K562 (cell line): ENCODE data around the gene TUBB1. TPM values are rescaled to one million over a fixed set of nuclear protein-coding genes. Genes with fewer than 3 reads are reported as not detected.

ENCODE experiments used
- ATAC-seq: fragments of 200-7000 bp; cut with Tn5 transposase; 3 replicates; pipeline ENCODE4 v1.9.1; 2020; ENCODE audit warnings: moderate library complexity
- BruUV-seq: library from RNA; stranded (reverse); fragments of 400-500 nt; replicated peaks from 2 replicates; lab custom pipeline; 2021; lab: Mats Ljungman, UMichigan
- CTCF ChIA-PET: fragments of 300-600 bp; formaldehyde crosslinking; extraction: SDS; loops from one replicate; lab custom pipeline; 2021; ENCODE audit warnings: low intra/inter-chr PET ratio; lab: Yijun Ruan, JAX
- POLR2A ChIA-PET: fragments of 300-600, 350-650 bp; sonication (Branson Sonifier 250); formaldehyde crosslinking; extraction: SDS; loops from one replicate; lab custom pipeline; 2021; ENCODE audit warnings: antibody characterized with exemption, inconsistent platforms; lab: Yijun Ruan, JAX
- DNase-seq, 4 experiments: peaks; one replicate each; pipeline versions ENCODE4 v3.0.0 to v3.0.0-alpha.2; 2011 to 2018; ENCODE audit warnings: low spot score in 3 of 4, mixed read lengths in 3 of 4; ENCODE audit errors: extremely low read depth in 1 of 4
- FAIRE-seq: peaks from 2 replicates; lab custom pipeline; 2011; peaks lifted over from hg19 to GRCh38; lab: Jason Lieb, UNC
- H2AFZ ChIP-seq: 2 replicates; pipeline ENCODE4 v1.6.0; 2011; ENCODE audit warnings: low read depth, low read length, control low read depth, inconsistent platforms
- H3K27ac ChIP-seq: fragments of 200-600 bp; 3 replicates; pipeline ENCODE4 v1.8.0; 2011; ENCODE audit warnings: low read depth, mild to moderate bottlenecking, control low read depth, inconsistent platforms, low read length, moderate library complexity, mixed read lengths; ENCODE audit errors: extremely low read depth
- H3K27me3 ChIP-seq, 2 experiments: fragments of 300-600 bp in 1 of 2; 2 replicates in 1 of 2; 3 replicates in 1 of 2; pipeline versions ENCODE4 v1.6.0 to v1.8.0; 2011; ENCODE audit warnings: inconsistent platforms in 2 of 2, low read length in 2 of 2, mild to moderate bottlenecking in 1 of 2, mixed read lengths in 1 of 2, moderate library complexity in 1 of 2; ENCODE audit not compliant: control insufficient read depth in 2 of 2, insufficient read depth in 2 of 2
- H3K36me3 ChIP-seq: fragments of 300-600 bp; 3 replicates; pipeline ENCODE4 v1.8.0; 2011; ENCODE audit warnings: mild to moderate bottlenecking, low read length, inconsistent platforms; ENCODE audit not compliant: control insufficient read depth, insufficient read depth
- H3K4me1 ChIP-seq, 2 experiments: fragments of 200-600 bp in 1 of 2; replicated peaks in 1 of 2; 2 replicates in 1 of 2; 3 replicates in 1 of 2; pipeline versions ENCODE4 v1.5.1 to v1.8.0; 2011; ENCODE audit warnings: inconsistent platforms in 2 of 2, low read length in 2 of 2, mild to moderate bottlenecking in 1 of 2, mixed read lengths in 1 of 2, moderate library complexity in 1 of 2; ENCODE audit not compliant: control insufficient read depth in 2 of 2, insufficient read depth in 2 of 2
- H3K4me2 ChIP-seq: 2 replicates; pipeline ENCODE4 v1.6.1; 2011; ENCODE audit warnings: low read length, control low read depth, inconsistent platforms, mixed read lengths; ENCODE audit not compliant: insufficient read depth
- H3K4me3 ChIP-seq: fragments of 200-600 bp; sonication (generic), shearing (Covaris generic); 2 replicates; pipeline ENCODE4 v1.5.1; 2016; ENCODE audit warnings: control low read depth, inconsistent platforms
- H3K79me2 ChIP-seq: fragments of 200-600 bp; 3 replicates; pipeline ENCODE4 v1.8.0; 2011; ENCODE audit warnings: low read length, inconsistent platforms; ENCODE audit not compliant: control insufficient read depth, insufficient read depth
- H3K9ac ChIP-seq, 2 experiments: 2 replicates each; pipeline versions ENCODE4 v1.6.0 to v1.6.1; 2011; ENCODE audit warnings: low read depth in 2 of 2, low read length in 2 of 2, control low read depth in 1 of 2, inconsistent platforms in 1 of 2, mild to moderate bottlenecking in 1 of 2, mixed read lengths in 1 of 2; ENCODE audit not compliant: insufficient read depth in 1 of 2
- H3K9me1 ChIP-seq: one replicate; pipeline ENCODE4 v1.6.0; 2011; ENCODE audit warnings: inconsistent platforms, mild to moderate bottlenecking, low read length, moderate library complexity; ENCODE audit not compliant: control insufficient read depth, insufficient read depth
- H3K9me3 ChIP-seq: replicated peaks from 2 replicates; pipeline ENCODE4 v1.5.1; 2011; ENCODE audit warnings: low read depth, low read length, inconsistent platforms; ENCODE audit not compliant: control insufficient read depth, insufficient read depth
- H4K20me1 ChIP-seq: replicated peaks from 2 replicates; pipeline ENCODE4 v1.6.1; 2011; ENCODE audit warnings: low read length, inconsistent platforms, mixed read lengths; ENCODE audit not compliant: control insufficient read depth, insufficient read depth
- BACH1 ChIP-seq: fragments of 200-800 bp; sonication (Bioruptor generic); IDR thresholded peaks from 2 replicates; pipeline ENCODE4 v1.6.1; 2016; ENCODE audit warnings: missing genetic modification characterization, missing compliant biosample characterization
- BCOR ChIP-seq: fragments of 450-650 bp; IDR thresholded peaks from 2 replicates; pipeline ENCODE4 v1.6.1; 2016
- CBX2 ChIP-seq: fragments of 200-600 bp; sonication (generic); IDR thresholded peaks from one replicate; pipeline ENCODE4 v1.6.1; 2012; ENCODE audit warnings: mild to moderate bottlenecking, low read length, inconsistent platforms; ENCODE audit not compliant: insufficient read depth, poor library complexity, severe bottlenecking
- CBX3 ChIP-seq, 2 experiments: IDR thresholded peaks; 1 replicate in 1 of 2; 2 replicates in 1 of 2; pipeline ENCODE4 v1.6.1; 2012; ENCODE audit warnings: inconsistent platforms in 2 of 2, low read length in 2 of 2, borderline replicate concordance in 1 of 2, control low read depth in 1 of 2
- RBM25 ChIP-seq: fragments of 200-400 bp; formaldehyde crosslinking; IDR thresholded peaks from 2 replicates; pipeline ENCODE4 v1.6.1; 2018; ENCODE audit warnings: low read length, low read depth, moderate library complexity; ENCODE audit not compliant: severe bottlenecking
- TOE1 ChIP-seq, 2 experiments: fragments of 450-650 bp in 1 of 2; sonication (generic) in 1 of 2; formaldehyde crosslinking in 1 of 2; IDR thresholded peaks; 2 replicates each; pipeline versions ENCODE4 v1.7.1 to v1.8.0; 2016 to 2022; ENCODE audit warnings: borderline replicate concordance in 2 of 2, mild to moderate bottlenecking in 2 of 2, antibody characterized with exemption in 1 of 2, inconsistent platforms in 1 of 2, low read depth in 1 of 2, missing genetic modification reagents in 1 of 2, moderate library complexity in 1 of 2
- ZKSCAN3 ChIP-seq: fragments of 250-450 bp; sonication (Bioruptor Pico); IDR thresholded peaks from 2 replicates; pipeline ENCODE4 v1.4.0; 2020
- ZNF431 ChIP-seq: sonication (generic); formaldehyde crosslinking; IDR thresholded peaks from 2 replicates; pipeline ENCODE4 v1.8.0; 2022; ENCODE audit warnings: mild to moderate bottlenecking, missing genetic modification reagents
- WGBS: fragments of 100-300 bp; shearing (Covaris generic); methylation state at CpG from one replicate; pipeline ENCODE4 v1.1.6; 2016; ENCODE audit warnings: low coverage, mixed read lengths; ENCODE audit not compliant: insufficient coverage; ENCODE audit errors: missing lambda C conversion rate; 5-methylcytosine and 5-hydroxymethylcytosine counted together
- in situ Hi-C: fragments of 300-500 bp; cut with MboI; formaldehyde crosslinking; loops from 4 replicates; pipeline ENCODE4 v1.15.0; 2018; ENCODE audit warnings: inconsistent platforms, mixed read lengths
- intact Hi-C: fragments of 100-400 bp; cut with micrococcal nuclease; formaldehyde crosslinking; loops from 2 replicates; pipeline ENCODE4 v1.14.2; 2022
- polyA plus RNA-seq, 8 experiments: library from polyadenylated mRNA; depleted of rRNA in 4 of 8; stranded (reverse) in 5 of 8; unstranded in 3 of 8; fragments of >200 nt; fragmentation: Nextera tagmentation in 2 of 8; fragmentation: Illumina TruSeq in 1 of 8; extraction: Ambion mirVana in 2 of 8; extraction: Trizol in 1 of 8; gene quantifications; 2 replicates each; pipeline versions ENCODE4 v1.2.1 to v1.2.3, GENCODE V29; 2011 to 2014; ENCODE audit warnings: inconsistent platforms in 1 of 8, missing spikeins in 1 of 8
- total RNA-seq, 7 experiments: library from RNA; depleted of rRNA in 6 of 7; stranded (reverse); fragments of >200 nt in 6 of 7; fragmentation: Illumina TruSeq in 2 of 7; extraction: Trizol in 2 of 7; gene quantifications; 2 replicates each; pipeline versions ENCODE4 v1.2.1 to v1.2.3, GENCODE V29; 2011 to 2021; ENCODE audit warnings: low replicate concordance in 1 of 7
- TF ChIP-seq, protein P1 (sequence below): fragments of 250-450 bp; sonication (Bioruptor Pico); IDR thresholded peaks from 2 replicates; pipeline ENCODE4 v1.4.0; 2020
- TF ChIP-seq, protein P2 (sequence below): IDR thresholded peaks from 2 replicates; pipeline ENCODE4 v1.6.1; 2016; ENCODE audit warnings: missing genetic modification characterization, missing compliant biosample characterization

The TUBB1 gene
- total and polyA plus RNA-seq, 9 of the 15 experiments (the other 6 are each of a cell fraction or from before 2014, with no cell fraction given), result 1.5 to 3.9 (median 2.4) TPM

DNA sequence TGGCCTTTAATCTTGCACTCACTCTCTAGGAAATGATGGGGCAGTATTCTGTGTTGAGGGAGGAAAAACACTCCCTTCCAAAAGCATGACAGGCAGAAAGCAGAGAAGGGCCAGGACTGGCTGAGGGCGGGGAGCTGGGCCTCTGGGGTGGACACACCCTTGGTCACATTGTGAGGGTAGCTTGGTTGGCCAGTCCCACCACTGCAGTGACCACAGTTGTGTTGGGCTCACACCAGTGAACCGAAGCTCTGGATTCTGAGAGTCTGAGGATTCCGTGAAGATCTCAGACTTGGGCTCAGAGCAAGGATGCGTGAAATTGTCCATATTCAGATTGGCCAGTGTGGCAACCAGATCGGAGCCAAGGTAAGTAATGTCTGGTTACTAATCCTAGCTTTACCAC lies at the start of gene TUBB1 (continued):
- TF ChIP-seq TOE1 (IDR thresholded peaks at IDR 0.05; ENCODE audit: borderline replicate concordance), result no peak
- TF ChIP-seq TOE1 (CRISPR knock-in tag; IDR thresholded peaks at IDR 0.05; ENCODE audit: borderline replicate concordance, low read depth), result no peak
- no peak for TF ChIP-seq BACH1
- no peak for TF ChIP-seq ZKSCAN3 (CRISPR knock-in tag)

DNA sequence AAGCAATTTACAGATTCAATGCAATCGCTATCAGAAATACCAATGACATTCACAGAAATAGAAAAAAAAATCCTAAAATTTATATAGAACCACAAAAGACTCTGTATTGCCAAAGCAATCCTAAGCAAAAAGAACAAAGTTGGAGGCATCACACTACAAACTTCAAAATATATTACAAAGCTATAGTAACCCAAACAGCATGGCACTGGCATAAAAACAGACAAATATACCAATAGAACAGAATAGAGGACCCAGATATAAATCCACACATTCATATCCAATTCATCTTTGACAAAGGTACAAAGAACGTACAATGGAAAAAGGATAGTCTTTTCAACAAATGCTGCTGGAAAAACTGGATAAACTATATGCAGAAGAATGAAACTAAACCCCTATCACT lies 49.8 kb upstream of the TUBB1 start:
- H3K9ac ChIP-seq, result no peak overlapping the region
- no peaks in the 10 kb centered on the region for H3K36me3 ChIP-seq
- no TSS peak for BruUV-seq
- no peaks in the 10 kb centered on the region for H3K79me2 ChIP-seq
- intact Hi-C loops (no loop called here), in situ Hi-C loops (no loop called here)
- H4K20me1 ChIP-seq, result no peaks in the 10 kb centered on the region
- DNase-seq, result no peak
- no peaks in the 10 kb centered on the region for H3K9me3 ChIP-seq
- H3K4me3 ChIP-seq, result no peak overlapping the region
- no peak overlapping the region for H2AFZ ChIP-seq
- H3K9me1 ChIP-seq, result no peaks in the 10 kb centered on the region
- CTCF ChIA-PET, result no interaction called here
- 0% methylated on average over 2 of the region's 2 CpGs for WGBS
- no peak for ATAC-seq
- POLR2A ChIA-PET, result interaction anchor here (0.7 kb wide), 1 partner anchor 9 kb away, joined by 3 read pairs; no protein-coding TSS in a partner anchor
- no peak overlapping the region for H3K27ac ChIP-seq
- peaks cover 25 to 37% of the 10 kb centered on the region in 2 experiments for H3K27me3 ChIP-seq
- H3K4me1 ChIP-seq, result no peaks in the 10 kb centered on the region
- no peak for FAIRE-seq
- peak; percentile 55 for TF ChIP-seq RBM25
- TF ChIP-seq, protein P1, sequence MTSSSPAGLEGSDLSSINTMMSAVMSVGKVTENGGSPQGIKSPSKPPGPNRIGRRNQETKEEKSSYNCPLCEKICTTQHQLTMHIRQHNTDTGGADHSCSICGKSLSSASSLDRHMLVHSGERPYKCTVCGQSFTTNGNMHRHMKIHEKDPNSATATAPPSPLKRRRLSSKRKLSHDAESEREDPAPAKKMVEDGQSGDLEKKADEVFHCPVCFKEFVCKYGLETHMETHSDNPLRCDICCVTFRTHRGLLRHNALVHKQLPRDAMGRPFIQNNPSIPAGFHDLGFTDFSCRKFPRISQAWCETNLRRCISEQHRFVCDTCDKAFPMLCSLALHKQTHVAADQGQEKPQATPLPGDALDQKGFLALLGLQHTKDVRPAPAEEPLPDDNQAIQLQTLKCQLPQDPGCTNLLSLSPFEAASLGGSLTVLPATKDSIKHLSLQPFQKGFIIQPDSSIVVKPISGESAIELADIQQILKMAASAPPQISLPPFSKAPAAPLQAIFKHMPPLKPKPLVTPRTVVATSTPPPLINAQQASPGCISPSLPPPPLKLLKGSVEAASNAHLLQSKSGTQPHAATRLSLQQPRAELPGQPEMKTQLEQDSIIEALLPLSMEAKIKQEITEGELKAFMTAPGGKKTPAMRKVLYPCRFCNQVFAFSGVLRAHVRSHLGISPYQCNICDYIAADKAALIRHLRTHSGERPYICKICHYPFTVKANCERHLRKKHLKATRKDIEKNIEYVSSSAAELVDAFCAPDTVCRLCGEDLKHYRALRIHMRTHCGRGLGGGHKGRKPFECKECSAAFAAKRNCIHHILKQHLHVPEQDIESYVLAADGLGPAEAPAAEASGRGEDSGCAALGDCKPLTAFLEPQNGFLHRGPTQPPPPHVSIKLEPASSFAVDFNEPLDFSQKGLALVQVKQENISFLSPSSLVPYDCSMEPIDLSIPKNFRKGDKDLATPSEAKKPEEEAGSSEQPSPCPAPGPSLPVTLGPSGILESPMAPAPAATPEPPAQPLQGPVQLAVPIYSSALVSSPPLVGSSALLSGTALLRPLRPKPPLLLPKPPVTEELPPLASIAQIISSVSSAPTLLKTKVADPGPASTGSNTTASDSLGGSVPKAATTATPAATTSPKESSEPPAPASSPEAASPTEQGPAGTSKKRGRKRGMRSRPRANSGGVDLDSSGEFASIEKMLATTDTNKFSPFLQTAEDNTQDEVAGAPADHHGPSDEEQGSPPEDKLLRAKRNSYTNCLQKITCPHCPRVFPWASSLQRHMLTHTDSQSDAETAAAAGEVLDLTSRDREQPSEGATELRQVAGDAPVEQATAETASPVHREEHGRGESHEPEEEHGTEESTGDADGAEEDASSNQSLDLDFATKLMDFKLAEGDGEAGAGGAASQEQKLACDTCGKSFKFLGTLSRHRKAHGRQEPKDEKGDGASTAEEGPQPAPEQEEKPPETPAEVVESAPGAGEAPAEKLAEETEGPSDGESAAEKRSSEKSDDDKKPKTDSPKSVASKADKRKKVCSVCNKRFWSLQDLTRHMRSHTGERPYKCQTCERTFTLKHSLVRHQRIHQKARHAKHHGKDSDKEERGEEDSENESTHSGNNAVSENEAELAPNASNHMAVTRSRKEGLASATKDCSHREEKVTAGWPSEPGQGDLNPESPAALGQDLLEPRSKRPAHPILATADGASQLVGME (CRISPR knock-in tag), result no peak
- peak; percentile 51; the same call in 1 of the 2 replicates for TF ChIP-seq BCOR
- TF ChIP-seq, protein P2, sequence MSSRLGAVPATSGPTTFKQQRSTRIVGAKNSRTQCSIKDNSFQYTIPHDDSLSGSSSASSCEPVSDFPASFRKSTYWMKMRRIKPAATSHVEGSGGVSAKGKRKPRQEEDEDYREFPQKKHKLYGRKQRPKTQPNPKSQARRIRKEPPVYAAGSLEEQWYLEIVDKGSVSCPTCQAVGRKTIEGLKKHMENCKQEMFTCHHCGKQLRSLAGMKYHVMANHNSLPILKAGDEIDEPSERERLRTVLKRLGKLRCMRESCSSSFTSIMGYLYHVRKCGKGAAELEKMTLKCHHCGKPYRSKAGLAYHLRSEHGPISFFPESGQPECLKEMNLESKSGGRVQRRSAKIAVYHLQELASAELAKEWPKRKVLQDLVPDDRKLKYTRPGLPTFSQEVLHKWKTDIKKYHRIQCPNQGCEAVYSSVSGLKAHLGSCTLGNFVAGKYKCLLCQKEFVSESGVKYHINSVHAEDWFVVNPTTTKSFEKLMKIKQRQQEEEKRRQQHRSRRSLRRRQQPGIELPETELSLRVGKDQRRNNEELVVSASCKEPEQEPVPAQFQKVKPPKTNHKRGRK (tag), result no peak
- TF ChIP-seq ZNF431 (CRISPR knock-in tag), result no peak
- peak; percentile 3 for TF ChIP-seq CBX2
- peak in 1 of 2 experiments; percentile 16; a peak in 1 of 3 replicates for TF ChIP-seq CBX3 (IDR thresholded peaks at IDR 0.05; ENCODE audit: borderline replicate concordance in 1 of 2, low read length in 2 of 2)
- H3K4me2 ChIP-seq, result no peak overlapping the region
